ENCODE measurements around the gene RSRC1.

The RSRC1 gene

DNA sequence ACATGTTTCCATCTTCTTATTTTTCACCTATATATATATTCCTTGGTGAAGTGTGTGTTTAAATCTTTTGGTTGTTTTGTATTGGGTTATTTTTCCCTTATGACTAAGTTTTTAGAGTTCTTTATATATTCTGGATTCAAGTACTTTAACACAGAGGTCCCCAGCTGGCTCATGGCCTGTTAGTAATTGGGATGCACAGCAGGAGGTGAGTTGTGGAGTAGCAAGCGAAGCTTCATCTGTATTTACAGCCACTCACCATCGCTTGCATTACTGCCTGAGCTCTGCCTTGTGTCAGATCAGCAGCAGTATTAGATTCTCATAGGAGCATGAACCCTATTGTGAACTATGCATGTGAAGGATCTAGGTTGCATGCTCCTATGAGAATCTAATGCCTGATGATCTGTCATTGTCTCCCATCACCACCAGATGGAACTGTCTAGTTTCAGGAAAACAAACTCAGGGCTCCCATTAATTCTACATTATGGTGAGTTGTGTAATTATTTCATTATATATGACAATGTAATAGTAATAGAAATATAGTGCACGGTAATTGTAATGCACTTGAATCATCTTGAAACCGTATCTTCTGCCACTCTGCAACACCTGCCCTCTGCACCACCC, 151.6 kb downstream of the RSRC1 start:
- ATAC-seq: no peak
- TF ChIP-seq ZNF70 (CRISPR knock-in tag; IDR thresholded peaks at IDR 0.05) (no peak), ZC3H10 (CRISPR knock-in tag; IDR thresholded peaks at IDR 0.05) (no peak), ISL1 (CRISPR knock-in tag; IDR thresholded peaks at IDR 0.05) (no peak), BACH2 (CRISPR knock-in tag; IDR thresholded peaks at IDR 0.05; ENCODE audit: borderline replicate concordance) (no peak), ZFP30 (CRISPR knock-in tag; IDR thresholded peaks at IDR 0.05) (no peak), PPARA (CRISPR knock-in tag; IDR thresholded peaks at IDR 0.05; ENCODE audit: borderline replicate concordance) (no peak), ESRRG (CRISPR knock-in tag; IDR thresholded peaks at IDR 0.05) (no peak), TCF4 (CRISPR knock-in tag; IDR thresholded peaks at IDR 0.05; ENCODE audit: borderline replicate concordance) (no peak)
- TF ChIP-seq, protein P1, sequence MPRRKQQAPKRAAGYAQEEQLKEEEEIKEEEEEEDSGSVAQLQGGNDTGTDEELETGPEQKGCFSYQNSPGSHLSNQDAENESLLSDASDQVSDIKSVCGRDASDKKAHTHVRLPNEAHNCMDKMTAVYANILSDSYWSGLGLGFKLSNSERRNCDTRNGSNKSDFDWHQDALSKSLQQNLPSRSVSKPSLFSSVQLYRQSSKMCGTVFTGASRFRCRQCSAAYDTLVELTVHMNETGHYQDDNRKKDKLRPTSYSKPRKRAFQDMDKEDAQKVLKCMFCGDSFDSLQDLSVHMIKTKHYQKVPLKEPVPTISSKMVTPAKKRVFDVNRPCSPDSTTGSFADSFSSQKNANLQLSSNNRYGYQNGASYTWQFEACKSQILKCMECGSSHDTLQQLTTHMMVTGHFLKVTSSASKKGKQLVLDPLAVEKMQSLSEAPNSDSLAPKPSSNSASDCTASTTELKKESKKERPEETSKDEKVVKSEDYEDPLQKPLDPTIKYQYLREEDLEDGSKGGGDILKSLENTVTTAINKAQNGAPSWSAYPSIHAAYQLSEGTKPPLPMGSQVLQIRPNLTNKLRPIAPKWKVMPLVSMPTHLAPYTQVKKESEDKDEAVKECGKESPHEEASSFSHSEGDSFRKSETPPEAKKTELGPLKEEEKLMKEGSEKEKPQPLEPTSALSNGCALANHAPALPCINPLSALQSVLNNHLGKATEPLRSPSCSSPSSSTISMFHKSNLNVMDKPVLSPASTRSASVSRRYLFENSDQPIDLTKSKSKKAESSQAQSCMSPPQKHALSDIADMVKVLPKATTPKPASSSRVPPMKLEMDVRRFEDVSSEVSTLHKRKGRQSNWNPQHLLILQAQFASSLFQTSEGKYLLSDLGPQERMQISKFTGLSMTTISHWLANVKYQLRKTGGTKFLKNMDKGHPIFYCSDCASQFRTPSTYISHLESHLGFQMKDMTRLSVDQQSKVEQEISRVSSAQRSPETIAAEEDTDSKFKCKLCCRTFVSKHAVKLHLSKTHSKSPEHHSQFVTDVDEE (CRISPR knock-in tag; IDR thresholded peaks at IDR 0.05): no peak

- TF ChIP-seq ESRRG (CRISPR knock-in tag; IDR thresholded peaks at IDR 0.05): no peak
- TF ChIP-seq ZNF565 (CRISPR knock-in tag; conservative IDR thresholded peaks at IDR 0.05; ENCODE audit: low read depth): no peak
- TF ChIP-seq PPARA (CRISPR knock-in tag; IDR thresholded peaks at IDR 0.05; ENCODE audit: borderline replicate concordance): no peak
- no peak for TF ChIP-seq CSRNP3 (CRISPR knock-in tag; IDR thresholded peaks at IDR 0.05)
- TF ChIP-seq, protein P2, sequence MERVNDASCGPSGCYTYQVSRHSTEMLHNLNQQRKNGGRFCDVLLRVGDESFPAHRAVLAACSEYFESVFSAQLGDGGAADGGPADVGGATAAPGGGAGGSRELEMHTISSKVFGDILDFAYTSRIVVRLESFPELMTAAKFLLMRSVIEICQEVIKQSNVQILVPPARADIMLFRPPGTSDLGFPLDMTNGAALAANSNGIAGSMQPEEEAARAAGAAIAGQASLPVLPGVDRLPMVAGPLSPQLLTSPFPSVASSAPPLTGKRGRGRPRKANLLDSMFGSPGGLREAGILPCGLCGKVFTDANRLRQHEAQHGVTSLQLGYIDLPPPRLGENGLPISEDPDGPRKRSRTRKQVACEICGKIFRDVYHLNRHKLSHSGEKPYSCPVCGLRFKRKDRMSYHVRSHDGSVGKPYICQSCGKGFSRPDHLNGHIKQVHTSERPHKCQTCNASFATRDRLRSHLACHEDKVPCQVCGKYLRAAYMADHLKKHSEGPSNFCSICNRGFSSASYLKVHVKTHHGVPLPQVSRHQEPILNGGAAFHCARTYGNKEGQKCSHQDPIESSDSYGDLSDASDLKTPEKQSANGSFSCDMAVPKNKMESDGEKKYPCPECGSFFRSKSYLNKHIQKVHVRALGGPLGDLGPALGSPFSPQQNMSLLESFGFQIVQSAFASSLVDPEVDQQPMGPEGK (CRISPR knock-in tag; IDR thresholded peaks at IDR 0.05; ENCODE audit: borderline replicate concordance): no peak
- TF ChIP-seq GLIS3 (CRISPR knock-in tag; IDR thresholded peaks at IDR 0.05): no peak
- no peak for TF ChIP-seq RARB (CRISPR knock-in tag; IDR thresholded peaks at IDR 0.05)
- TF ChIP-seq ZC3H10 (CRISPR knock-in tag; IDR thresholded peaks at IDR 0.05): no peak
- TF ChIP-seq CSDC2 (CRISPR knock-in tag; IDR thresholded peaks at IDR 0.05): no peak
- no peak for TF ChIP-seq ZFP3 (CRISPR knock-in tag; IDR thresholded peaks at IDR 0.05)
- no peak for TF ChIP-seq ISL1 (CRISPR knock-in tag; IDR thresholded peaks at IDR 0.05)
- no peak for TF ChIP-seq ZNF70 (CRISPR knock-in tag; IDR thresholded peaks at IDR 0.05)
- TF ChIP-seq, protein P3, sequence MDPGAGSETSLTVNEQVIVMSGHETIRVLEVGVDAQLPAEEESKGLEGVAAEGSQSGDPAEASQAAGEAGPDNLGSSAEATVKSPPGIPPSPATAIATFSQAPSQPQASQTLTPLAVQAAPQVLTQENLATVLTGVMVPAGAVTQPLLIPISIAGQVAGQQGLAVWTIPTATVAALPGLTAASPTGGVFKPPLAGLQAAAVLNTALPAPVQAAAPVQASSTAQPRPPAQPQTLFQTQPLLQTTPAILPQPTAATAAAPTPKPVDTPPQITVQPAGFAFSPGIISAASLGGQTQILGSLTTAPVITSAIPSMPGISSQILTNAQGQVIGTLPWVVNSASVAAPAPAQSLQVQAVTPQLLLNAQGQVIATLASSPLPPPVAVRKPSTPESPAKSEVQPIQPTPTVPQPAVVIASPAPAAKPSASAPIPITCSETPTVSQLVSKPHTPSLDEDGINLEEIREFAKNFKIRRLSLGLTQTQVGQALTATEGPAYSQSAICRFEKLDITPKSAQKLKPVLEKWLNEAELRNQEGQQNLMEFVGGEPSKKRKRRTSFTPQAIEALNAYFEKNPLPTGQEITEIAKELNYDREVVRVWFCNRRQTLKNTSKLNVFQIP (CRISPR knock-in tag; IDR thresholded peaks at IDR 0.05; ENCODE audit: borderline replicate concordance, low read depth): no peak
- TF ChIP-seq ARNTL (CRISPR knock-in tag; IDR thresholded peaks at IDR 0.05; ENCODE audit: borderline replicate concordance, low read depth): no peak
- no peak for ATAC-seq
Measured at GRCh38 chr3:158264894-158265293, 155.0 kb downstream of the RSRC1 start.

DNA sequence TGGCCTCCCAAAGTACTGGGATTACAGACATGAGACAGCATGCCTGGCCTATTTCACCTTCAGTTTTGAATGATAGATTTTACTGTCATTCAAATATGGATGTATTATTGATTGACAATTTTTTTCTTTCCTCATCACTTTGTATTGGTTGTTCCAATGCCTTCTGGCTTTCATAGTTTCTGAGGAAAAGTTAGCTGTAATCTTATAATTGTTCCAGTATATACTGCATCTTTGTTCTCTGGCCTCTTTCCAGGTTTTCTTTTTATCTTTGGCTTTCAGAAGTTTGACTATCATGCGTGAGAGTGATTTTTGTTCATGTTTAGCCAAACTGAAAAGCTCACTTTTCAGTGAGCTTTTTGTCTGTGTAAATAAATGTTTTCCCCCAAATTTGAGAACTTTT, 157.1 kb downstream of the RSRC1 start:
- TF ChIP-seq GLIS3 (CRISPR knock-in tag; IDR thresholded peaks at IDR 0.05) (no peak), ZNF8 (CRISPR knock-in tag; IDR thresholded peaks at IDR 0.05) (0 out of 2 replicates have a peak, but pooled peaks have one; percentile 33)
- ATAC-seq: no peak

GRCh38 chr3:158269942-158270341, 160.1 kb downstream of the RSRC1 start:
- TF ChIP-seq, protein P3 (CRISPR knock-in tag; IDR thresholded peaks at IDR 0.05; ENCODE audit: borderline replicate concordance, low read depth): no peak
- no peak for TF ChIP-seq BACH2 (CRISPR knock-in tag; IDR thresholded peaks at IDR 0.05; ENCODE audit: borderline replicate concordance)
- TF ChIP-seq, protein P4, sequence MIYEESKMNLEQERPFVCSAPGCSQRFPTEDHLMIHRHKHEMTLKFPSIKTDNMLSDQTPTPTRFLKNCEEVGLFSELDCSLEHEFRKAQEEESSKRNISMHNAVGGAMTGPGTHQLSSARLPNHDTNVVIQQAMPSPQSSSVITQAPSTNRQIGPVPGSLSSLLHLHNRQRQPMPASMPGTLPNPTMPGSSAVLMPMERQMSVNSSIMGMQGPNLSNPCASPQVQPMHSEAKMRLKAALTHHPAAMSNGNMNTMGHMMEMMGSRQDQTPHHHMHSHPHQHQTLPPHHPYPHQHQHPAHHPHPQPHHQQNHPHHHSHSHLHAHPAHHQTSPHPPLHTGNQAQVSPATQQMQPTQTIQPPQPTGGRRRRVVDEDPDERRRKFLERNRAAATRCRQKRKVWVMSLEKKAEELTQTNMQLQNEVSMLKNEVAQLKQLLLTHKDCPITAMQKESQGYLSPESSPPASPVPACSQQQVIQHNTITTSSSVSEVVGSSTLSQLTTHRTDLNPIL (CRISPR knock-in tag; IDR thresholded peaks at IDR 0.05; ENCODE audit: low read depth): no peak
- no peak for TF ChIP-seq ZFP3 (CRISPR knock-in tag; IDR thresholded peaks at IDR 0.05)
- no peak for TF ChIP-seq TOX (CRISPR knock-in tag; IDR thresholded peaks at IDR 0.05; ENCODE audit: borderline replicate concordance)
- TF ChIP-seq PPARA (CRISPR knock-in tag; IDR thresholded peaks at IDR 0.05; ENCODE audit: borderline replicate concordance): no peak
- no peak for ATAC-seq

Data from SK-N-SH treated with all-trans-retinoic acid at 6 μM for 48 hours (cell line).